GM23338 (cell line): Measurements from ENCODE around the gene C22orf15. TPM values are rescaled to one million over a fixed set of nuclear protein-coding genes. Genes with fewer than 3 reads are reported as not detected.
A peak's percentile ranks its signal among the peaks of the same experiment; 100 is the strongest.

ENCODE experiments used
- ATAC-seq: fragments of 200-7000 bp; cut with Tn5 transposase; 3 replicates; pipeline ENCODE4 v1.9.1; 2020
- DNase-seq: peaks from one replicate; pipeline ENCODE4 v3.0.0-alpha.2; 2015; ENCODE audit warnings: low spot score
- H2AFZ ChIP-seq: fragments of 200-600 bp; sonication (generic); 2 replicates; pipeline ENCODE4 v1.8.0; 2016; ENCODE audit warnings: antibody characterized with exemption, mild to moderate bottlenecking, moderate library complexity
- H3F3A ChIP-seq: fragments of 200-600 bp; sonication (generic); replicated peaks from 2 replicates; pipeline ENCODE4 v1.8.0; 2017; ENCODE audit warnings: antibody characterized with exemption, mixed run types, low read depth
- H3K27ac ChIP-seq: fragments of 200-600 bp; sonication (generic); 2 replicates; pipeline ENCODE4 v1.6.1; 2016; ENCODE audit warnings: low read depth
- H3K27me3 ChIP-seq: fragments of 200-600 bp; sonication (generic); 2 replicates; pipeline ENCODE4 v1.8.0; 2016; ENCODE audit warnings: mild to moderate bottlenecking, mixed run types, moderate library complexity; ENCODE audit not compliant: insufficient read depth
- H3K36me3 ChIP-seq: fragments of 200-600 bp; sonication (generic); 2 replicates; pipeline ENCODE4 v1.8.0; 2016; ENCODE audit warnings: mild to moderate bottlenecking; ENCODE audit not compliant: insufficient read depth
- H3K4me1 ChIP-seq: fragments of 200-600 bp; sonication (generic); 2 replicates; pipeline ENCODE4 v1.8.0; 2016; ENCODE audit warnings: mild to moderate bottlenecking, moderate library complexity; ENCODE audit not compliant: insufficient read depth
- H3K4me2 ChIP-seq: fragments of 200-600 bp; sonication (generic); 2 replicates; pipeline ENCODE4 v1.7.1; 2017; ENCODE audit warnings: mixed run types
- H3K4me3 ChIP-seq: fragments of 200-600 bp; sonication (generic); 2 replicates; pipeline ENCODE4 v1.6.1; 2016; ENCODE audit warnings: mixed run types
- H3K79me2 ChIP-seq: fragments of 200-600 bp; sonication (generic); replicated peaks from 2 replicates; pipeline ENCODE4 v1.8.0; 2017; ENCODE audit warnings: mild to moderate bottlenecking; ENCODE audit not compliant: insufficient read depth
- H3K9me2 ChIP-seq: fragments of 200-600 bp; sonication (generic); 2 replicates; pipeline ENCODE4 v1.8.0; 2017; ENCODE audit not compliant: insufficient read depth
- H4K20me1 ChIP-seq: fragments of 200-600 bp; sonication (generic); replicated peaks from 2 replicates; pipeline ENCODE4 v1.8.0; 2017; ENCODE audit warnings: mild to moderate bottlenecking; ENCODE audit not compliant: insufficient read depth
- H3K27ac Mint-ChIP-seq: 2 replicates; pipeline ENCODE4 v1.8.0; 2020; ENCODE audit warnings: inconsistent platforms, mild to moderate bottlenecking, moderate library complexity, mixed read lengths
- H3K27me3 Mint-ChIP-seq: 3 replicates; pipeline ENCODE4 v1.8.0; 2022; ENCODE audit warnings: low read depth, mild to moderate bottlenecking, moderate library complexity, mixed read lengths, inconsistent platforms; ENCODE audit not compliant: insufficient read depth, poor library complexity
- H3K36me3 Mint-ChIP-seq: 3 replicates; pipeline ENCODE4 v1.8.0; 2021; ENCODE audit warnings: low read depth, mild to moderate bottlenecking, inconsistent platforms, moderate library complexity, mixed read lengths
- H3K4me1 Mint-ChIP-seq: 3 replicates; pipeline ENCODE4 v1.8.0; 2020; ENCODE audit warnings: mild to moderate bottlenecking, inconsistent platforms, mixed read lengths
- H3K4me3 Mint-ChIP-seq: 3 replicates; pipeline ENCODE4 v1.8.0; 2021; ENCODE audit warnings: moderate library complexity, mild to moderate bottlenecking, inconsistent platforms, mixed read lengths
- H3K9me3 Mint-ChIP-seq: 3 replicates; pipeline ENCODE4 v1.8.0; 2020; ENCODE audit warnings: moderate library complexity, mild to moderate bottlenecking, inconsistent platforms, mixed read lengths
- CTCF ChIP-seq, 2 experiments: fragments of 200-600 bp in 1 of 2; sonication (generic) in 1 of 2; conservative IDR thresholded peaks; 2 replicates each; pipeline versions ENCODE4 v1.5.1 to v1.6.1; 2016 to 2017; ENCODE audit warnings: antibody characterized with exemption in 2 of 2, low read depth in 2 of 2, mild to moderate bottlenecking in 2 of 2, moderate library complexity in 1 of 2
- ETS1 ChIP-seq: IDR thresholded peaks from 2 replicates; pipeline ENCODE4 v1.6.1; 2016; ENCODE audit warnings: antibody characterized with exemption
- EZH2 ChIP-seq: fragments of 200-600 bp; sonication (generic); IDR thresholded peaks from one replicate; pipeline ENCODE4 v1.8.0; 2017; ENCODE audit warnings: antibody characterized with exemption, mild to moderate bottlenecking, low read depth; ENCODE audit not compliant: unreplicated experiment
- EZH2phosphoT487 ChIP-seq: fragments of 200-600 bp; sonication (generic); IDR thresholded peaks from one replicate; pipeline ENCODE4 v1.8.1; 2018; ENCODE audit warnings: antibody characterized with exemption; ENCODE audit not compliant: unreplicated experiment
- JUNB ChIP-seq: IDR thresholded peaks from one replicate; pipeline ENCODE4 v1.6.1; 2016; ENCODE audit warnings: antibody characterized with exemption; ENCODE audit not compliant: unreplicated experiment
- POLR2AphosphoS5 ChIP-seq: IDR thresholded peaks from 2 replicates; pipeline ENCODE4 v1.6.1; 2016; ENCODE audit warnings: antibody characterized with exemption, low read depth
- STAT1 ChIP-seq: IDR thresholded peaks from one replicate; pipeline ENCODE4 v1.6.1; 2016; ENCODE audit warnings: antibody characterized with exemption; ENCODE audit not compliant: unreplicated experiment
- ZNF331 ChIP-seq: fragments of 250-450 bp; sonication (Bioruptor Pico); IDR thresholded peaks from 2 replicates; pipeline ENCODE4 v1.5.0; 2020; ENCODE audit warnings: low read depth, mild to moderate bottlenecking, moderate library complexity
- ZNF462 ChIP-seq: fragments of 250-450 bp; sonication (Bioruptor Pico); IDR thresholded peaks from 2 replicates; pipeline ENCODE4 v1.5.0; 2020; ENCODE audit warnings: mild to moderate bottlenecking, moderate library complexity
- polyA plus RNA-seq: library from polyadenylated mRNA; unstranded; fragments of >200 nt; fragmentation: Nextera tagmentation; extraction: Ambion mirVana; gene quantifications from 2 replicates; pipeline ENCODE4 v1.2.1, GENCODE V29; 2016
- total RNA-seq: library from RNA; depleted of rRNA; stranded (reverse); fragments of >200 nt; shearing (Covaris generic); gene quantifications from 2 replicates; pipeline ENCODE4 v1.2.3, GENCODE V29; 2014

The C22orf15 gene
- total and polyA plus RNA-seq, 2 experiments from 2014 or later: 3.6 to 9.3 TPM

- ATAC-seq (no peak), DNase-seq (no peak)
- Histone ChIP-seq H2AFZ (no peak overlapping the region), H3K36me3 (no peaks in the 10 kb centered on the region), H3K4me3 (no peak overlapping the region), H3K4me2 (no peak overlapping the region), H3K27me3 (peaks cover 20% of the 10 kb centered on the region), H3K9me2 (no peaks in the 10 kb centered on the region), H3K4me1 (peaks cover 6% of the 10 kb centered on the region; the same call in 1 of the 2 replicates), H3K27ac (no peak overlapping the region), H4K20me1 (no peaks in the 10 kb centered on the region), H3F3A (peaks cover 8% of the 10 kb centered on the region; the same call in 1 of the 2 replicates), H3K79me2 (no peaks in the 10 kb centered on the region)
- H3K4me3 Mint-ChIP-seq: no peak overlapping the region
- H3K27me3 Mint-ChIP-seq: peaks cover 23% of the 10 kb centered on the region
- H3K9me3 Mint-ChIP-seq: no peaks in the 10 kb centered on the region
- TF ChIP-seq STAT1 (no peak), JUNB (no peak), CTCF (conservative IDR thresholded peaks at IDR 0.05; ENCODE audit: low read depth in 2 of 2) (peak in 1 of 2 experiments; percentile 12; a peak in 1 of 4 replicates)
- peaks cover 17% of the 10 kb centered on the region for H3K4me1 Mint-ChIP-seq
- no peak overlapping the region for H3K27ac Mint-ChIP-seq
- no peaks in the 10 kb centered on the region; the same call in 2 of the 3 replicates for H3K36me3 Mint-ChIP-seq
Observed at GRCh38 chr22:23775779-23776375, 13.1 kb downstream of the C22orf15 start.

GRCh38 chr22:23777776-23778576, 15.2 kb downstream of the C22orf15 start:
- no peak for ATAC-seq
- H3F3A ChIP-seq: 0 out of 2 replicates have a peak, but pooled peaks cover 8% of the 10 kb centered on the region
- no peak overlapping the region for H3K4me2 ChIP-seq
- no peak overlapping the region for H3K27ac ChIP-seq
- H3K4me1 ChIP-seq: no peaks in the 10 kb centered on the region
- no peaks in the 10 kb centered on the region for H3K9me2 ChIP-seq
- Mint-ChIP-seq H3K27me3 (peaks cover 21% of the 10 kb centered on the region), H3K4me1 (peaks cover 12% of the 10 kb centered on the region), H3K9me3 (no peaks in the 10 kb centered on the region), H3K36me3 (no peaks in the 10 kb centered on the region; the same call in 2 of the 3 replicates), H3K4me3 (no peak overlapping the region), H3K27ac (no peak overlapping the region)
- no peaks in the 10 kb centered on the region for H3K36me3 ChIP-seq
- DNase-seq: no peak
- H3K27me3 ChIP-seq: peaks cover 18% of the 10 kb centered on the region
- H3K4me3 ChIP-seq: no peak overlapping the region
- H4K20me1 ChIP-seq: no peaks in the 10 kb centered on the region
- no peak overlapping the region for H2AFZ ChIP-seq
- H3K79me2 ChIP-seq: no peaks in the 10 kb centered on the region
- no peak for TF ChIP-seq EZH2phosphoT487
- no peak for TF ChIP-seq ZNF331 (CRISPR knock-in tag)
- no peak for TF ChIP-seq EZH2
- TF ChIP-seq ZNF462 (CRISPR knock-in tag): no peak
- no peak for TF ChIP-seq JUNB
- TF ChIP-seq ETS1: no peak
- no peak for TF ChIP-seq POLR2AphosphoS5
